PC-9 (cell line): ENCODE results near the gene LDHAL6B. TPM values are rescaled to one million over a fixed set of nuclear protein-coding genes. Genes with fewer than 3 reads are reported as not detected.

Experiments used
- BruUV-seq: library from RNA; stranded (reverse); fragments of 400-500 nt; replicated peaks from 2 replicates; lab custom pipeline; 2021; lab: Mats Ljungman, UMichigan
- CTCF ChIA-PET: fragments of 300-600 bp; sonication (Branson Sonifier 250); formaldehyde crosslinking; loops from one replicate; lab custom pipeline; 2022; ENCODE audit warnings: antibody characterized with exemption; lab: Charles Lee
- POLR2A ChIA-PET: fragments of 300-600 bp; sonication (Branson Sonifier 250); formaldehyde crosslinking; loops from one replicate; lab custom pipeline; 2022; ENCODE audit warnings: antibody characterized with exemption; ENCODE audit not compliant: unreplicated experiment; lab: Charles Lee
- DNase-seq, 2 experiments: peaks; one replicate each; pipeline versions ENCODE4 v3.0.0 to v3.0.0-alpha.2; 2015 to 2022; ENCODE audit warnings: mixed read lengths in 1 of 2
- H2AFZ ChIP-seq: fragments of 200-600 bp; sonication (generic); 2 replicates; pipeline ENCODE4 v1.8.1; 2017; ENCODE audit warnings: antibody characterized with exemption
- H3F3A ChIP-seq: fragments of 200-600 bp; sonication (generic); 2 replicates; pipeline ENCODE4 v1.8.1; 2017; ENCODE audit warnings: antibody characterized with exemption, mild to moderate bottlenecking, low read depth; ENCODE audit not compliant: insufficient read depth
- H3K27ac ChIP-seq: fragments of 200-600 bp; sonication (generic); 2 replicates; pipeline ENCODE4 v1.6.1; 2016; ENCODE audit warnings: mixed run types
- H3K27me3 ChIP-seq: fragments of 200-600 bp; sonication (generic); 2 replicates; pipeline ENCODE4 v1.6.1; 2016; ENCODE audit warnings: low read depth, mixed run types; ENCODE audit not compliant: insufficient read depth
- H3K36me3 ChIP-seq: fragments of 200-600 bp; sonication (generic); 2 replicates; pipeline ENCODE4 v1.6.1; 2016; ENCODE audit warnings: low read depth, mixed run types
- H3K4me1 ChIP-seq: fragments of 200-600 bp; sonication (generic); replicated peaks from 2 replicates; pipeline ENCODE4 v1.6.1; 2016; ENCODE audit warnings: mixed run types; ENCODE audit not compliant: insufficient read depth
- H3K4me2 ChIP-seq: fragments of 200-600 bp; sonication (generic); 2 replicates; pipeline ENCODE4 v1.6.1; 2017; ENCODE audit warnings: mixed run types
- H3K4me3 ChIP-seq: fragments of 200-600 bp; sonication (generic); 2 replicates; pipeline ENCODE4 v1.6.1; 2016; ENCODE audit warnings: mixed run types
- H3K79me2 ChIP-seq: fragments of 200-600 bp; sonication (generic); 2 replicates; pipeline ENCODE4 v1.6.1; 2017; ENCODE audit warnings: low read depth, mixed run types
- H3K9me2 ChIP-seq: fragments of 200-600 bp; sonication (generic); 2 replicates; pipeline ENCODE4 v1.8.1; 2017; ENCODE audit warnings: mild to moderate bottlenecking; ENCODE audit not compliant: insufficient read depth
- H3K9me3 ChIP-seq: fragments of 200-600 bp; sonication (generic); 2 replicates; pipeline ENCODE4 v1.8.1; 2016; ENCODE audit warnings: low read depth; ENCODE audit not compliant: insufficient read depth
- H4K20me1 ChIP-seq: fragments of 200-600 bp; sonication (generic); 2 replicates; pipeline ENCODE4 v1.8.1; 2017; ENCODE audit not compliant: insufficient read depth
- EZH2 ChIP-seq: fragments of 200-600 bp; sonication (generic); IDR thresholded peaks from 2 replicates; pipeline ENCODE4 v1.8.0; 2017; ENCODE audit warnings: antibody characterized with exemption, low read depth
- intact Hi-C: fragments of 100-400 bp; cut with micrococcal nuclease; formaldehyde crosslinking; loops from one replicate; pipeline ENCODE4 v1.10.0; 2022; ENCODE audit not compliant: unreplicated experiment
- total RNA-seq: library from RNA; stranded (reverse); gene quantifications from 2 replicates; pipeline ENCODE4 v1.2.3, GENCODE V29; 2021
- TF ChIP-seq, protein P1 (sequence below): fragments of 200-600 bp; sonication (generic); conservative IDR thresholded peaks from 2 replicates; pipeline ENCODE4 v1.6.1; 2017; ENCODE audit warnings: mixed run types, antibody characterized with exemption, mild to moderate bottlenecking, moderate library complexity

LDHAL6B gene
- total RNA-seq, 1 experiment from 2014 or later, result not detected

DNA sequence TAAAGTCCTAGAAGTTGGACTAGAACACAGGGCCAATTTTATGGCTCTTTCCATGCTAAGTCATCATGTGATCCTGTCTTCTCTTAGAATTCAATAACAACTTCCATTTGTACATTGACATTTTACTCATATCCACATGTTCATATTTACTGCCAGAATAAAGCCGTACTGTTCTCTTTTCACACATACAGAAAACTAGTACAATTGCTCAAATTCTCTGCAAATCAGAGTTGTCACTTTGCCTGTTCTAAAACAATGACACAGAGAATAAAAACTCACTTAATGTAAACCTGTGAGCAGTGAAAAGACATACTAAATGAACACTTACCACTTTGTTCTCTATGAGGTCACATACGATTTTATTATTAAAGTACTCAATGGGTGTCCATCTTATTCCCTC, 3.5 kb downstream of the LDHAL6B start:
- Histone ChIP-seq H3K36me3 (peaks cover 28% of the 10 kb centered on the region), H3K4me1 (no peaks in the 10 kb centered on the region), H2AFZ (no peak overlapping the region), H3K9me2 (no peaks in the 10 kb centered on the region), H3F3A (no peaks in the 10 kb centered on the region; the same call in 1 of the 2 replicates), H3K79me2 (no peaks in the 10 kb centered on the region), H4K20me1 (no peaks in the 10 kb centered on the region), H3K27me3 (no peaks in the 10 kb centered on the region), H3K27ac (no peak overlapping the region), H3K4me3 (no peak overlapping the region), H3K9me3 (no peaks in the 10 kb centered on the region), H3K4me2 (no peak overlapping the region)
- no peak for DNase-seq
- intact Hi-C loops, result no loop called here
- ChIA-PET CTCF (interaction anchor here (0.6 kb wide), 1 partner anchor 11 kb away, joined by 8 read pairs; no protein-coding TSS in a partner anchor), POLR2A (no interaction called here)
- BruUV-seq, result no TSS peak
- TF ChIP-seq, protein P1, sequence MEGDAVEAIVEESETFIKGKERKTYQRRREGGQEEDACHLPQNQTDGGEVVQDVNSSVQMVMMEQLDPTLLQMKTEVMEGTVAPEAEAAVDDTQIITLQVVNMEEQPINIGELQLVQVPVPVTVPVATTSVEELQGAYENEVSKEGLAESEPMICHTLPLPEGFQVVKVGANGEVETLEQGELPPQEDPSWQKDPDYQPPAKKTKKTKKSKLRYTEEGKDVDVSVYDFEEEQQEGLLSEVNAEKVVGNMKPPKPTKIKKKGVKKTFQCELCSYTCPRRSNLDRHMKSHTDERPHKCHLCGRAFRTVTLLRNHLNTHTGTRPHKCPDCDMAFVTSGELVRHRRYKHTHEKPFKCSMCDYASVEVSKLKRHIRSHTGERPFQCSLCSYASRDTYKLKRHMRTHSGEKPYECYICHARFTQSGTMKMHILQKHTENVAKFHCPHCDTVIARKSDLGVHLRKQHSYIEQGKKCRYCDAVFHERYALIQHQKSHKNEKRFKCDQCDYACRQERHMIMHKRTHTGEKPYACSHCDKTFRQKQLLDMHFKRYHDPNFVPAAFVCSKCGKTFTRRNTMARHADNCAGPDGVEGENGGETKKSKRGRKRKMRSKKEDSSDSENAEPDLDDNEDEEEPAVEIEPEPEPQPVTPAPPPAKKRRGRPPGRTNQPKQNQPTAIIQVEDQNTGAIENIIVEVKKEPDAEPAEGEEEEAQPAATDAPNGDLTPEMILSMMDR, result no peak
- no peak for TF ChIP-seq EZH2

- no peaks in the 10 kb centered on the region for H3K4me1 ChIP-seq
- H3F3A ChIP-seq, result no peaks in the 10 kb centered on the region; the same call in 1 of the 2 replicates
- H4K20me1 ChIP-seq, result no peaks in the 10 kb centered on the region
- TF ChIP-seq EZH2, result no peak
- TF ChIP-seq, protein P1, result no peak
- no peak overlapping the region for H2AFZ ChIP-seq
- H3K36me3 ChIP-seq, result peaks cover 7% of the 10 kb centered on the region
- H3K9me2 ChIP-seq, result no peaks in the 10 kb centered on the region
- H3K79me2 ChIP-seq, result no peaks in the 10 kb centered on the region
- H3K4me2 ChIP-seq, result no peak overlapping the region
- ChIA-PET POLR2A (no interaction called here), CTCF (no interaction called here)
- BruUV-seq, result no TSS peak
- DNase-seq, result no peak
- no peak overlapping the region for H3K27ac ChIP-seq
- H3K9me3 ChIP-seq, result no peaks in the 10 kb centered on the region
- intact Hi-C loops, result no loop called here
- no peak overlapping the region for H3K4me3 ChIP-seq
- no peaks in the 10 kb centered on the region for H3K27me3 ChIP-seq
These were observed 10.3 kb downstream of the LDHAL6B start for GRCh38 chr15:59216911-59217310.

DNA sequence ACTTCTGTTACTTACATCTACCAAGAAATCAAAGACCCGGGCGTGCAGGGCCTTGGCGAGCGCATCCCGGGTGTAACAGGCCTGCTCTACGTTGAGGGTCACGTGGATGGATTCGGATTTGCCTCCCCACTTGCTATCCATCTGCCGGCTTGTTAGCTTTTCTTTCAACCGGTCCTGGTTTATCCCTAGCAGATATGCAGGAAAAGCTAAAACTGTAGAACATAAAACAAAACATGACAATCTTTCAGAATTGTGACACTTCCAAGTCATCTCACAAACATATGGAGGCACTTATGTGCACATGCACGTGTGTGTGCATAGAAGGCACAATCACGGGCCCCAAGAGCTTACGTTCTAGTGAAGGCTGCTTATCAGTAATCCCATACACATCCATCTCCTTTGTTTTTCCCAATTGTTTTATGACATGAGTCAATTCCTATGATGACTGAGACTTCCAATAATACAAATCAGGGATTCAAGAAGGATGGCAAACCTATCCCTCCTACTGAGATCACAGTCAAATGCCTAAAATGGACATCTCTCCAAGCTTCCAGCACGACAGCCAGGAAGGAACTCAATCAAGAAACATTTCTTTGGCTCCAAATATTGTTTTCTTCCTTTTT, 11.3 kb downstream of the LDHAL6B start:
- no peak overlapping the region for H3K4me2 ChIP-seq
- H4K20me1 ChIP-seq, result no peaks in the 10 kb centered on the region
- H3K27me3 ChIP-seq, result no peaks in the 10 kb centered on the region
- ChIA-PET POLR2A (no interaction called here), CTCF (interaction anchor here (0.6 kb wide), 1 partner anchor 352 kb away, joined by 3 read pairs; no protein-coding TSS in a partner anchor)
- no peaks in the 10 kb centered on the region for H3K79me2 ChIP-seq
- no peaks in the 10 kb centered on the region for H3K4me1 ChIP-seq
- no peak overlapping the region for H3K4me3 ChIP-seq
- no peak overlapping the region for H3K27ac ChIP-seq
- no peaks in the 10 kb centered on the region for H3K9me2 ChIP-seq
- H3K36me3 ChIP-seq, result peaks cover 7% of the 10 kb centered on the region
- H2AFZ ChIP-seq, result no peak overlapping the region
- no peaks in the 10 kb centered on the region; the same call in 1 of the 2 replicates for H3F3A ChIP-seq
- no TSS peak for BruUV-seq
- intact Hi-C loops, result no loop called here
- TF ChIP-seq EZH2, result no peak
- TF ChIP-seq, protein P1, result no peak
- DNase-seq, result no peak
- no peaks in the 10 kb centered on the region for H3K9me3 ChIP-seq
